Activated CD8-positive, alpha-beta memory T cell treated with anti-CD3 and anti-CD28 coated beads, Interleukin-2, amount 50 U/mL, for 1 hour (primary cell): ENCODE data around the gene ZER1.
"Not testable (repeated sequence)": the region's sequence is repeated elsewhere in the genome, so short reads cannot be mapped to it uniquely, and the experiment has no call there.

Source experiments
- DNase-seq: peaks from one replicate; pipeline ENCODE4 v3.0.0-alpha.2; 2020; ENCODE audit errors: extremely low read depth

Gene ZER1

DNA sequence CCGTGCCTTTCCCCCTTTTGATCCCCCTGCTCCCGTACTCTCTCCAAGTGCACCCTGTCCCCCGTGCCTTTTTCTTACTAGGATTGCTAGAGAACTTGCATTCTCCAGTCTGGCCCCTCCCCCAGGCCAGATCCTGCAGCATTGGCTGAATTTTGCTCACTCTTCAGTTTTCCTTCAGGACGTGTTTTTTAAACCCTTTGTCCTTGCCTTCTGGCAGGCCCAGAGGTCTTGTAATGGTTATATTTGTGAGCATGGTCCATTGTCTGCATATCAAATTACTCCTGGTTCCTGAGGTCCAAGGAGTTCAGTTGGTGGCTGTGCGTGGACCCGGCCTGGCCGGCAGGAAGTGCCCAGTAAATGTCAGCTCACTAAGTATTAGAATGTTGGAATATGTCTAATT lies 15.9 kb upstream of the ZER1 start:
- no peak for DNase-seq

DNA sequence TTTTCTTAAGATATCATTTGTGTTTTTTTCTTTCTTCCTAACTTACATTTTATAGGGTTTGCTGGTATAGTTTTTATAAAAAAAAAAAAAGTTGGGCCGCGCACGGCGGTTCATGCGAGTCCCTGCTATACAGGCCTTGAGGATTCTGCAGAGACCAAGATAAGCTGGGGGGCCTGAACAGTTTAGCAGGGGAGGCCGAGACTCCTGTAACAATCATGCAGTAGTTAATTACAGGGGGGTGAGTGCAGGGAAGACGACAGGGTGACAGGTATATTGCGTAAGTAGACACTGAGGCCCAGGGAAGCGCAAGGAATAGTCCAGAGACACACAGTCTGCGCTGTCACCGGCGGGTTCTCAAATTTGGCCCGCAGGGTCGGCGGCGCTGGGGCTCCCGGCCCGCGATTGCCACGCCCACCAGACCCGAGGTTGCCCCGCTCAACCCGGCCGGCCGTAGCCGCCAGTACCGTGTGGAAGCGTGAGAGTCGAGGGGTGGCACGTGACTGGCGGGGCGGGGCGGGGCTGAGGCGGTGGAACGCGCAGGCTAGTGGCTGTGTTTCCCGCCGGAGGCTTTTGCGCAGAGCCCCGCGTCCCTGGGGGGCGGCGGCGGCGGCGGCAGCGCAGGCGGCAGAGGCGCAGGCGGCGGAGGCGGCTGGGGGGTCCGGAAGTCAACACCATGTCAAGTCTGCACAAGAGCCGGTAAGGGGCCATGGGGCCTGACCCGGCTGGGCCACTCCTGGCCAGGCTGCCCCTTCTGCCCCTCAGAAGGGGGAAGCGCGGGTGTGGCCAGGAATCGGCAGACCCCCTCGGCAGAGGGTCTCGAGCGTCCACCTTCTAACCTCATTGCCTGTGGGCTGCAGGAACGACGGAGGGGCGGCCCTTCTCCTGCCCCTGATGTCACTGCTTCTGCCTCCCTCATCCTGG lies 15.2 kb upstream of the ZER1 start, which contains the start of gene TBC1D13:
TSS of gene TBC1D13 (plus strand) at position 573 of the 921 bp plus-strand sequence. CDS start at position 674, 101 bp downstream.
- peak; percentile 76 for DNase-seq

DNA sequence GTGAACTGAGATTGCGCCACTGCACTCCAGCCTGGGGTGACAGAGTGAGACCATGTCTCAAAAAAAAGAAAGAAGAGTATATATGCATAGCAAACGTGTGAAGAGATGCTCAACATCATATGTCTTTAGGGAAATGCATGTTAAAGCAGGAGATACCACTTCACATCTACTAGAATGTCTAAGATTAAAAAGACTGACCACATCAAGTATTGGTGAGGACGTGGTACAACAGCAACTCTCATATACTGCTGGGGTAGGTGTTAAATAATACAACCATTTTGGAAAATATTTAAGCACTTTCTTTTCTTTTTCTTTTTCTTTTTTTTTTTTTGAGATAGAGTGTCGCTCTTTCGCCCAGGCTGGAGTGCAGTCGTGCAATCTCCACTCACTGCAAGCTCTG lies 13.7 kb upstream of the ZER1 start:
- no peak for DNase-seq

- no peak for DNase-seq
Observed at GRCh38 chr9:128782669-128783068, 10.9 kb upstream of the ZER1 start.

- DNase-seq: no peak
Observed at GRCh38 chr9:128781187-128782070, 9.7 kb upstream of the ZER1 start.

DNA sequence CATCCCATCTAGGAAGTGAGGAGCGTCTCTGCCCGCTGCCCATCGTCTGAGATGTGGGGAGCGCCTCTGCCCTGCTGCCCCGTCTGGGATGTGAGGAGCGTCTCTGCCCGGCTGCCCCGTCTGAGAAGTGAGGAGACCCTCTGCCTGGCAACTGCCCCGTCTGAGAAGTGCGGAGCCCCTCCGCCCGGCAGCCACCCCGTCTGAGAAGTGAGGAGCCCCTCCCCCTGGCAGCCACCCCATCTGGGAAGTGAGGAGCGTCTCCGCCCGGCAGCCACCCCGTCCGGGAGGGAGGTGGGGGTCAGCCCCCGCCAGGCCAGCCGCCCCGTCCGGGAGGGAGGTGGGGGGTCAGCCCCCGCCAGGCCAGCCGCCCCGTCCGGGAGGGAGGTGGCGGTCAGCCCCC lies 8.4 kb upstream of the ZER1 start:
- DNase-seq: not testable (repeated sequence)

DNA sequence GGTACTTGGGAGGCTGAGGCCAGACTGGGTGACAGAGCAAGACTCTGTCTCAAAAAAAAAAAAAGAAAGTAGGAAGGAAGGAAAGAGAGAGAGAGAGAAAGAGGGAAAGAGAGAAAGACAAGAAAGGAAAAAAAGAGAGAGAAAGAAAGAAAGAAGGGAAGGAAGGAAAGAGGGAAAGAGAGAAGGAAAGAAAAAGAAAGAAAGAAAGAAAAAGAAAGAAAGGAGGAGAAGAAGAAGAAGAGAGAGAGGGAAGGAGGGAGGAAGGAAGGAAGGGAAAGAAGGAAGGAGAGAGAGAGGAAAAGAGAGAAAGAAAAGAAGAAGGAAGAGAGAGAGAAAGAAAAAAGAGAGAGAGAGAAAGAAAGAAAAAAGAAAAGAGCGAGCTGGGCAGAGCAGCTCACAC lies 3.1 kb upstream of the ZER1 start:
- DNase-seq: no peak

- DNase-seq: no peak
Observed at GRCh38 chr9:128773049-128773448, 1.3 kb upstream of the ZER1 start.

DNA sequence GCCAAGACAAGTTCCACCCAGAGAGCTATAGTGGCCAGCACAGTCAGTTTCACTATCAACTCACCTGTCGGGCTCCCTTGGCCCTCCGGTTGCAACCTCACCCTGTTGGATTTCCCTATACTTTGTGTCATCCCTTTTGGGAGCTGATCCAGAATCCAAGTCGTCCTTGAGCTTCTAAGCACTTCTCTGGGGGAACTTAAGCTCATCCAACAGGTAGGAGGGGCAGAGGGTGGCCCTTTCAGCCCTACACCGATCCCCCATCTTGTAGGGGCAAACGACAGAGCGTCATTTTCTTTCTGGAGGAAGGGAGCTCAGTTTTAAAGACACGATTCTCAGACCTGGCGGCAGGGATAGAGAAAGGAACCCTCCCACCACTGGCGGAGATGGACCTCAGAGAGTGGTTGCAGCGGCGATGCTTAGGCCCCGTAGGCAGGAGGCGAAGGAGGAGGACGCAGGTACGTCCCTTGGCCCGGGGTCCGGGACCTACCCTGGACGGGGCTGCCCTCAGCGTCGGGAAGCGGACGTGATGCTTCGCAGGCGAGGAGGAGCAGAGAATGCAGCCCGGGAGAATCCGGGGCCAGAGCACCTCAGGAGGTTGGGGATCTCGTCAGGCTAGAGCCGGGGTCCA lies 519 bp downstream of the ZER1 start:
- DNase-seq: no peak

DNA sequence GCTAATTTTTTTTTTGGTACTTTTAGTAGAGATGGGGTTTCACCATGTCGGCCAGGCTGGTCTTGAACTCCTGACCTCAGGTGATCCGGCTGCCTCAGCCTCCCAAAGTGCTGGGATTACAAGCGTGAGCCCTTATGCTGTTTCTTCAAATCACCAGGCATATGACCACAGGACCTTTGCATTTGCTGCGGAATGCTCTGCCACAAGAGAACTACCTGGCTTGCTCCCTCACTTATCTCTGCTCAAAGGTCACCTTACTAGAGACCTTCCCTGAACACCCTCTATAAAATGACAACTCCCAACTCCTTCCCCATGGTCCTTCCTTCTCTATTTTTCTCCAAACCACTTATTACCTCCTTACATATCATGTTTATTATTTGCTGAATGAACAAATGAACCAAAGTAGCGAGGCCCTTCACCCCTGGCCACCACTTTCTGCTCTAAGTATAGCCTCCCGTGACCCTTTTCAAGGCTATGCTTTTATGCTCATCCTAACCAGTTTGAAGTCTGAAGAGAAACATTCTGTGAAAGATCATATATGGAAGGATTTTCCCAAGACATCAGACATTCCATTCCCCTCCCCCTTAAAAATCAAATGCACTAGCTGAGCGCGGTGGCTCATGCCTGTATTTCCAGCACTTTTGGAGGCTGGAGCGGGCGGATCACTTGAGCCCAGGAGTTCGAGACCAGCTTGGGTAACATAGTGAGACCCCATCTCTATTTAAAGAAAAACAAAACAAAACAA lies 1.3 kb downstream of the ZER1 start:
- no peak for DNase-seq

GRCh38 chr9:128768606-128769005 lies 3.1 kb downstream of the ZER1 start:
- DNase-seq: no peak

DNA sequence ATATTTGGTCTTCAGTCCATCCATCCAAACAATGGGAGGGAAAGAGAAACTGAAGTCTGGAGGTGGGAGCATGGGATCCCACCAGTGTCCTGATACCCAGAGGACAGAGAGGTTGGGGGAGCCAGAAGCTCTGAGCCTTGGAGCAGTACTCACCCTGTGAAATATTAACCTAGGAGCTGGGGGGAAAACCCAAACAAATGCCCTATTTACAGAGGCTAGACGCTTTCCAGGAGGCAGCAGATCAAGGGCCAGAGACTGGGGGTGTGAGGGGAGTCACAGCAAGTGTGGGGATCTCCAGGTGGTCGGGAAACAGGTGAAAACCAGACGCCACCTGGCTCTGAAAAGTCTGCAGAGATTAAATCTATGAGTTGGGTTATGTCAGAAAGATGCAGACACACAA lies 6.2 kb downstream of the ZER1 start:
- DNase-seq: no peak

DNA sequence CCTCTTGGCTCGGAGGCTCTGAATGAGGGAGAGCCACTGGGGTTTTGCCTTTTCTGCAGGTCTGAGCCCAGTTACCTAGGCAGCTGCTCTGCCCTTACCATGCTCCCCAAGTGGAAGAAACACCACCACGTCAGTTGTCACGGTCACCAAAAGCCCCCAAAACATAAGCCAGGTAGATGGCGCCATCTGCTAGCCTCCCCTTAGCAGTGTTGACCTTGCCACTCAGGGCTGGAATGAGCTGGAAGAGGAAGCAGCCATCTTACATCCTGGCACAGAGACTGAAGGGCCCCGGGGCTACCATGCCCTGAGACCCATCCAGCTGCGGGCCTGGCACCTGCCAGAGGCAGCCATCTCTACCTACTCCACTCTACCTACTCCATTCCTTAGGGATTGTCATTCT lies 7.4 kb downstream of the ZER1 start:
- no peak for DNase-seq

DNA sequence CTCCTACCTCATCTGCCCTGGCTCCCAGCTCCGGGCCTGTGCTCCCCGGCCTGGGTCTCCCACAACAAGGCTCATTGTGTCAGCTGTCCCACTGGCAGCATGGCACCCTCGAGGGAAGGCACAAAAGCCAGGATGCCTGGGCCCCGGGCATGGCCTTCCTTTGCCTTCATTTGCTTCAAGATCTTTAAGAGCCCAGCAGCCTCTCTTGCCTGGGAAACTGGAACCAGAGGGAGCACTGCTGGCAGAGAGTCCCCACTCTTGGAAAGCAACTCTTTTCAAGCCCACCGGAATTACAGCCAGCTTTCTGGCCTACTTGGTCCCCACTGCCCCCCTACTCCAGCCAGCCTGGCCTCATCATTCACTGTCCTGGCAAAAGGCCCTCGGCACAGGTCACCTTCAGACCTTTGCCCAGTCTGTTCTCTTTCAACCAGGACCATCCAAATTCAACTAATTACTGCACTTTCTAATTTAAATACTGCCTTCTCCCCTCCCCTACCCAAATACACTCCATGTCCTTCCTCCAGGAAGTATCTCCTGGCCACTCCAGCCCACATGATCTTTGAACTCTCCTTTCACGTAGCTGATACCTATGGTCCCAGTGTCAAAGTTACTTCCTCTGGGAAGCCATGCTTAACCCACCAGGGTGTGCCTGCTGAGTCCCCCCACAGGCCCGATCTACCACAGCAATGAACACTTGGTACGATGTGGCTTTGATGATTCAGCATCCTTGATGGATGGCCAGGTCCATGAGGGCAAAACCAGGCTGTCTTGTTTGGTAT lies 8.9 kb downstream of the ZER1 start:
- no peak for DNase-seq

- DNase-seq: no peak
Observed at GRCh38 chr9:128757602-128758001, 14.1 kb downstream of the ZER1 start.

- no peak for DNase-seq
Observed at GRCh38 chr9:128753627-128754026, 18.1 kb downstream of the ZER1 start.

DNA sequence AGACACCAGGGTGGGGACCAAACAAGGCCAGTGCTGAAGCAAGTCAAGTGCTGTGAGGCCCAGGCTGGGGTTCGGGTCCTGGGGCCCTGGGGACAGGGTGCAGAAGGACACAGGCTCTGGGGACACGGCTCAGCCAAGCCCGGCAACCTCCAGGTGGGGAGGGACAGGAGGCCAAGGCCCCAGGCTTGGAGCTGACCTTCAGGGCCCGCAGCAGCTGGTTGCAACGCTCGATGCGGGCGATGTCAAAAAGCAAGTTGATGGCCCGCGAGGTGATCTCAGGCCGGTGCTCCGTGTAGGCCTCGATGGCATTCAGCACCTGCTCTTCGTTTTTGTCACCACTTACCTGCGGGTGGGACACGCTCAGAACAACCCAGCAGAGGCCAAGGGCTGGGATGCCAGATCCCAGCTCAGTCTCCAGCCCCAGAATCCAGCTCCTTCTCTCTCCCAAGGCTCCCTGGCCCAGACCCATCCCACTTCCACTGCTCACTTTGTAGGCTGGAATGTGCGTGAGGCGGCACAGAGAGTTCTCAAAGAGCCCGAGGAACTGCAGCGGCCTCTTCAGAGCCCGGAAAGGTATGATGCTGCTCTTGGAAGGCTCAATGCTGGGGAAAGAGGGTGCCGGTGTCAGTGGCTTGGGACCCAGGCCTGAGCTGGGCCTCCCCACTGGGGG lies 20.7 kb downstream of the ZER1 start:
- DNase-seq: no peak

DNA sequence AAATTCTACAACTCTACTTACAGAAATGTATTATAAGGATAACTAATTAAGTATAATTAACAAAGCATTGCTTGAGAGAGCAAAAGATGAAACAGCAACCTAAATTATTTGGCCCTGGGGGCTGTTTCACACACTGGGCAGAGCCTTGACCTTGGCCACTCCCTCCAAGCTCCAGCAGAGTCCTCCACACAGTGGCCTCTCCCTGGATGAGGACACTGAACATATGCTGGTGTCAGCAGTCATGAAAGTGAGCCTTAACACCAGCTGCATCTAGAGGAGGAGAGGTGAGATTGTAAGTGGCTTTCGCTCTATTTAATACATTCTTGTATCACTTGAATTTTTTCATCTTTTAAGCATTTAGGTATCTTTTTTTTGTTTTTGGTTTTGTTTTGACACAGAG lies 24.5 kb downstream of the ZER1 start:
- DNase-seq: no peak

DNA sequence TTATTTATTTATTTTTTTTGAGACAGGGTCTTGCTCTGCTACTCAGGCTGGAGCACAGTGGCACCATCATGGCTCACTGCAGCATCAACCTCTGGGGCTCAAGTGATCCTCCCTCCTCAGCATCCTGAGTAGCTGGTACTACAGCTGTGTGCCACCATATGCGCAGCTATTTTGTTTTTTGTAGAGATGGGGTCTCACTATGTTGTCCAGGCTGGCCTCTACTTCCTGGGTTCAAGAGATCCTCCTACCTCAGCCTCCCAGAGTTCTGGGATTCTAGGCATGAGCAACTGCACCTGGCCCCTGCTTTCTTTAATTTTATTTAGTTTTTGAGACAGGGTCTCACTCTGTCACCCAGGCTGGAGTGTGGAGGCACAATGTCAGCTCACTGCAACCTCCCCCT lies 28.3 kb downstream of the ZER1 start:
- no peak for DNase-seq

DNA sequence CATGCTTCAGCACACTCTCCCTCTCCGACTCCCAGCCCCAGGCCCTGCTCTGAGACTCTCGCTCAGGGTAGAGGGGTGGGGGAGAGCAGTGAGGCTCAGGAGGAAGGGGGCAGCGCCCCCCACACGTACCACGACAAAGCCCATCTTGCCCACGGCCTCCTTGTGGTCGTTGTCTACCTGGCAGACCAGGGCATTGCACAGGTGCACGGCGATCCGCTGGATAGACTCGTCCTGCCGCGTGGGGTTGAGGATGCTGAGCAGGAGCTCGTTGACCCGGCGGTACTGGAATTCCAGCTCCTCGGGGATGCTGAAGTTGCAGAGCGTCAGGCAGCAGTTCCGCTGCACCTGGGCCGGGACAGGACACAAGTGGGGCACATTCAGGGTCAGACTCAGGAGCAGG lies 29.3 kb downstream of the ZER1 start:
- no peak for DNase-seq
